Eye (tissue), 1 donor: ENCODE results near the gene DLG1.

Experiments used
- DNase-seq: peaks from one replicate; pipeline ENCODE4 v3.0.0-alpha.2; 2015

Gene DLG1

GRCh38 chr3:197027151-197027895, 271.1 kb downstream of the DLG1 start:
- DNase-seq = no peak

GRCh38 chr3:197026481-197026866, 271.9 kb downstream of the DLG1 start:
- no peak for DNase-seq

- no peak for DNase-seq
These were observed 272.5 kb downstream of the DLG1 start for GRCh38 chr3:197025736-197026480.

- no peak for DNase-seq
These were observed 273.3 kb downstream of the DLG1 start for GRCh38 chr3:197024881-197025735.

- DNase-seq = no peak
These were observed 274.3 kb downstream of the DLG1 start for GRCh38 chr3:197023998-197024651.

- peak; percentile 67 for DNase-seq
These were observed 275.0 kb downstream of the DLG1 start for GRCh38 chr3:197023241-197023997.

GRCh38 chr3:197022405-197023231, 275.8 kb downstream of the DLG1 start:
- DNase-seq = no peak

- no peak for DNase-seq
These were observed 276.5 kb downstream of the DLG1 start for GRCh38 chr3:197021729-197022404.

- no peak for DNase-seq
These were observed 277.2 kb downstream of the DLG1 start for GRCh38 chr3:197021231-197021630.

GRCh38 chr3:197019535-197019934, 278.9 kb downstream of the DLG1 start:
- no peak for DNase-seq

- no peak for DNase-seq
These were observed 279.4 kb downstream of the DLG1 start for GRCh38 chr3:197019021-197019420.

GRCh38 chr3:197017003-197017402, 281.4 kb downstream of the DLG1 start:
- DNase-seq = no peak

- no peak for DNase-seq
These were observed 282.3 kb downstream of the DLG1 start for GRCh38 chr3:197015790-197016736.

- DNase-seq = no peak
These were observed 283.4 kb downstream of the DLG1 start for GRCh38 chr3:197014942-197015575.

- DNase-seq = no peak
These were observed 284.4 kb downstream of the DLG1 start for GRCh38 chr3:197014024-197014423.

- DNase-seq = no peak
These were observed 285.9 kb downstream of the DLG1 start for GRCh38 chr3:197012540-197012883.

GRCh38 chr3:197011780-197012539, 286.5 kb downstream of the DLG1 start:
- no peak for DNase-seq
